Lower leg skin (tissue), 3 donors: ENCODE measurements around the gene OR56A3.

Experiments
- POLR2A ChIP-seq, 2 donors: fragments of 450-650 bp; IDR thresholded peaks; one replicate each; pipeline ENCODE4 v1.6.1; 2016 to 2017; ENCODE audit warnings: antibody characterized with exemption in 2 of 2, mild to moderate bottlenecking in 1 of 2, moderate library complexity in 1 of 2
- TF ChIP-seq, protein P1 (sequence below), 3 donors: fragments of 450-650 bp; IDR thresholded peaks; one replicate each; pipeline ENCODE4 v1.5.1; 2016; ENCODE audit warnings: antibody characterized with exemption in 3 of 3, mild to moderate bottlenecking in 3 of 3, moderate library complexity in 2 of 3

GRCh38 chr11:5929571-5930368 is 12.3 kb upstream of the OR56A3 start:
- TF ChIP-seq, protein P1, sequence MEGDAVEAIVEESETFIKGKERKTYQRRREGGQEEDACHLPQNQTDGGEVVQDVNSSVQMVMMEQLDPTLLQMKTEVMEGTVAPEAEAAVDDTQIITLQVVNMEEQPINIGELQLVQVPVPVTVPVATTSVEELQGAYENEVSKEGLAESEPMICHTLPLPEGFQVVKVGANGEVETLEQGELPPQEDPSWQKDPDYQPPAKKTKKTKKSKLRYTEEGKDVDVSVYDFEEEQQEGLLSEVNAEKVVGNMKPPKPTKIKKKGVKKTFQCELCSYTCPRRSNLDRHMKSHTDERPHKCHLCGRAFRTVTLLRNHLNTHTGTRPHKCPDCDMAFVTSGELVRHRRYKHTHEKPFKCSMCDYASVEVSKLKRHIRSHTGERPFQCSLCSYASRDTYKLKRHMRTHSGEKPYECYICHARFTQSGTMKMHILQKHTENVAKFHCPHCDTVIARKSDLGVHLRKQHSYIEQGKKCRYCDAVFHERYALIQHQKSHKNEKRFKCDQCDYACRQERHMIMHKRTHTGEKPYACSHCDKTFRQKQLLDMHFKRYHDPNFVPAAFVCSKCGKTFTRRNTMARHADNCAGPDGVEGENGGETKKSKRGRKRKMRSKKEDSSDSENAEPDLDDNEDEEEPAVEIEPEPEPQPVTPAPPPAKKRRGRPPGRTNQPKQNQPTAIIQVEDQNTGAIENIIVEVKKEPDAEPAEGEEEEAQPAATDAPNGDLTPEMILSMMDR (IDR thresholded peaks at IDR 0.05): no peak
- no peak for TF ChIP-seq POLR2A (IDR thresholded peaks at IDR 0.05)
